Glomerular endothelial cell (primary cell): ENCODE results near the gene HOXA11. TPM values are rescaled to one million over a fixed set of nuclear protein-coding genes. Genes with fewer than 3 reads are reported as not detected.

Source experiments
- DNase-seq: peaks from one replicate; pipeline ENCODE4 v3.0.0-alpha.2; 2011; ENCODE audit warnings: low read depth, low spot score; ENCODE audit errors: extremely low read depth
- total RNA-seq: library from RNA; depleted of rRNA; stranded (reverse); fragments of >200 nt; gene quantifications from 2 replicates; pipeline ENCODE4 v1.2.3, GENCODE V29; 2015

HOXA11 gene
- total RNA-seq, 1 donor from 2014 or later: 2.0 TPM

GRCh38 chr7:27159266-27160144 is 25.5 kb downstream of the HOXA11 start:
- DNase-seq: no peak

DNA sequence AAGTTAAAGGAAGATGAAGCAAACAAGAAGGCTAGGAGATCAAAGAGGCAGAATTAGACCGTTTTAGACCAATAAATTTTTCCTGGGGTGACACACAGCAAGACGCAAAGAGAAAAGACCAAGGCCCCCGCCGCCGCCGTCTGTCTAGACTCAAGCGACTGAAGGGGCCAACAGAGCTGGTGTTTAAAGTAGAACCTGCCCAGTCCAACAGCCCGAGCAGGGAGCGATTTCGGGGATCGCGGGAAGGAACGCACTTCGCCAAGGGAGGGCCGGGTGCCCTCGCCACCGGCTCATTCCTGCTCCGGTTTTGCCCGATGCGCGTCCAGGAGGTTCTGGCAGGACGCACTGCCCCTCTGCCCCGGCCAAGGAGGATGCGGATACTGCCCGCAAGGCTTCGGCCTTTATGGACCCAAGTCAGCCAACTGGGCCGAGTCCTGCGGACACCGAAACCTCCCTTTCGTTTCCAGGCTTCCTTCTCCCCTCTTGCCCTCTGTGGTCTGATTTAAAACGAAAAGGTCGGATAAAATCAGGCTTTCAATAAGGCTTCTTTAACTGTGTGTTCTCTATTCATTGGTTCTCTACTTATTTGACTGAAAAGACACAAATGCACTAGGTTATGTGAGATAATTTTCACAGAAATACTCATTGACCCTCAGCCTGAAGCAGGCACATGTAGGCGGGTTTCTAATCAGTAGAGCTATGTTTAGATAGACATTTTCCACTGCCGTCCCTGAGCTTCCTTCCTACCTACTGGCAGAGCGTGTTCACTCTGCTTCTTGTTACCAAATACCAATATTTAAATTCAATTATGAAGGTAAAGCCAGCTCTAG is 26.4 kb downstream of the HOXA11 start:
- DNase-seq: no peak

GRCh38 chr7:27157702-27158431 is 27.2 kb downstream of the HOXA11 start:
- no peak for DNase-seq

DNA sequence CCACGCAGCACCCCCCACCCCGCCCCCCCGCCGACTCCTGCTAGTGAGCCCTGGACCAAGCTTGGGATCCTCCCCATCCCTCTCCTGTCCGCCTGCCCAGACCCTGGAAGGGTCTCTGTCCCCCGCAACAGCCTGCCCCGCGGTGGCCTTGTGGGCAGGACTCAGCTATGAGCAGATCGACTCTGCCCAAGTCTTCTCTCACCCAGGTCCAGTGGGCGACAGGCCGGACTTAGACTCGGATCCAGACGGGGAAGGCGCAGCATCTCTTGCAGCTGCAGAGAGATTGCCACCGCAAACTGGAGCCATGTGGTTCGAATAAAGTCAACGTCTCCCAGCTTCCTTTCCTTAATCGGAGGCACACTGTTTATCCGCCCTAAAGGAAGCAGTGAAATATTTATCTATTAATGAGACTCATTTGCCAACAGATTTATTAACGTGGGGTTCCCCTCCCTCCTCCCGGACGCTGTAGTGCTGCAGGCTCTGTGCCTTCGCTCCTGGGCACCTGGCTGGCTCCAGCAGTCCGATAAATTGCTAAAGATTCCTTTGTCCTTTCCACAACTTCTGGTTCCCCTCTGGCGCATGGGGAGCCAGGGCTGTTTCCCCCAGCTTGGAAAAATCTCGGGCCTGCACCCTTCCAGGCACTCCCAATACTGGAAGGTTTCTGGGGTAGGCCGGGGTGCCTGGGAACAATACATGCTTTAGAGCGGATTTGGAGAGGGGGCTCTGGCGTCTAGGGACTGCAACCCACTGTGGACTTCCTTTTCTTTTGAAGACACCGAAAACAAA is 27.9 kb downstream of the HOXA11 start:
- DNase-seq: no peak

- no peak for DNase-seq
Measured at GRCh38 chr7:27156508-27156898, 28.5 kb downstream of the HOXA11 start, which contains the start of gene HOXA7. HOXA7 (minus strand) TSS chr7:27156675; CDS start chr7:27156545, 130 bp downstream.

DNA sequence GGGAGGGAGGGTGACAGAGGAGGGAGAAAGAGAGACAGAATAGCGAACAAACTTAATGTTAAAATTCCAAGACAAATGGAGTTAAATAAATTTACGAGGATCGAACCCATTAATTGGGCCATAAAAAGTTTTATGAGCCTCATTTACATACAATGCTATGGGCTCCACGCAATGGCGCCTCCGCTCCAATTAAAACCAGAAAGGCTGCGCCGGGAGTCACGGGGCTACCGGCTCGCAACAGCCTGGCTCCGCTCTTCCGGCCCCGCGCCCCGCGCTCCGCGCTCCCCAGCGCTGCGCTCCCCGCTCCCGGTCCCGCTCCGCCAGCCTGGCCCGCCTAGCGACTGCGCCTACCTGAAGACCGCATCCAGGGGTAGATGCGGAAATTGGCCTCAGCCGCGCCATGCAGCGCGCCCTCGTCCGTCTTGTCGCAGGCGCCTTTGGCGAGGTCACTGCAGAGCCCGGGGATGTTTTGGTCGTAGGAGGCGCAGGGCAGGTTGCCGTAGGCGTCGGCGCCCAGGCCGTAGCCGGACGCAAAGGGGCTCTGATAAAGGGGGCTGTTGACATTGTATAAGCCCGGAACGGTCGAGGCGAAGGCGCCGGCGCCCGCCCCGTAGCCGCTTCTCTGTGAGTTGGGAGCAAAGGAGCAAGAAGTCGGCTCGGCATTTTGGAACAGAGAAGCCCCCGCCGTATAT is 29.1 kb downstream of the HOXA11 start:
- no peak for DNase-seq

- no peak for DNase-seq
Measured at GRCh38 chr7:27154901-27155815, 29.9 kb downstream of the HOXA11 start.

- DNase-seq: no peak
Measured at GRCh38 chr7:27154369-27154768, 30.7 kb downstream of the HOXA11 start.

DNA sequence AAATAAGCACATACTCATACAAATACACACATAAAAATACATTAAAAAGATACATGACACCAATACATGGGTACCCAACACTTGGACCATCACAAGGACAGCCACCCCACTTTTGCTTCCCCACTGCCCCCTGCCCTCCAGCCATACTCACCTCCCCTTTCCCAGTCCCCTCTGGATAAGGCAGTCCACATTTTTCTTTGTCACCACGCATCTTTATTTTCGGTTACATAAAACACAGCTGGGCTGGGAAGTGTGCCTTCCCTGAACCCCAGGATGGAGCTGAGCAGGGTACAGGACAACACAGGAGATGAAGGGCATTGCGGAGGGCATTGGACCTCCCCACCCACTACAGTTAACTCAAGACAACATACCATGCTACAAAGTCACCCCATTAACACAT is 31.5 kb downstream of the HOXA11 start:
- DNase-seq: no peak

DNA sequence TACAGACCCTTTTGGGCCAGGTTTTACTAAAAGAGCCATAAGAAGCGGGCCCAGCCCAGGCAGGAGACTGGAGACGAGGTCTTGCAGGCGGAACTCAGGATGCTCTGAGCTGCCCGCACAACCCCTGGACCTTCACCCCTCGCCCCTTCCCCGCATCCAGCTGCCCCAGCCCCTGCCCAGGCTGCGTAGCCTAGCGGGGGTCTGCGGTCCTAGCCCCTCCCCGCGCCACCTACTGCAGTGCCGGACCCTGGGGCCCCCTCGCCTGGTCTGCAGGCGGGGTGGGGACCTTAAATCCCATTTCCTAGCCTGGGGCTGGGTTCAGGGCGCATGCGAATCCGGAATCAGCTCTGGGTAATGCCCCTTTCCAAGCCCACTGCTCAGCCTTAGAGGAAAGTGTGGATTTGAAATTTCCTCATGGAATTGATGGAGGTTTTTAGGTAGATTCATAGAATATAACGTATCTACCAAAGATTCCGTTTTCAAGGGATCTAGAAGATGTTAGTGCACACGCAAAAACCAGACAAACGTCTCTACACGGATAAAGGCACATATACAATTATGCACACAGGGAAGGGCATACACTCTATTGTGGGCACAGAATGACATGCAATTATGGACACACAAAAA is 32.1 kb downstream of the HOXA11 start:
- DNase-seq: no peak

DNA sequence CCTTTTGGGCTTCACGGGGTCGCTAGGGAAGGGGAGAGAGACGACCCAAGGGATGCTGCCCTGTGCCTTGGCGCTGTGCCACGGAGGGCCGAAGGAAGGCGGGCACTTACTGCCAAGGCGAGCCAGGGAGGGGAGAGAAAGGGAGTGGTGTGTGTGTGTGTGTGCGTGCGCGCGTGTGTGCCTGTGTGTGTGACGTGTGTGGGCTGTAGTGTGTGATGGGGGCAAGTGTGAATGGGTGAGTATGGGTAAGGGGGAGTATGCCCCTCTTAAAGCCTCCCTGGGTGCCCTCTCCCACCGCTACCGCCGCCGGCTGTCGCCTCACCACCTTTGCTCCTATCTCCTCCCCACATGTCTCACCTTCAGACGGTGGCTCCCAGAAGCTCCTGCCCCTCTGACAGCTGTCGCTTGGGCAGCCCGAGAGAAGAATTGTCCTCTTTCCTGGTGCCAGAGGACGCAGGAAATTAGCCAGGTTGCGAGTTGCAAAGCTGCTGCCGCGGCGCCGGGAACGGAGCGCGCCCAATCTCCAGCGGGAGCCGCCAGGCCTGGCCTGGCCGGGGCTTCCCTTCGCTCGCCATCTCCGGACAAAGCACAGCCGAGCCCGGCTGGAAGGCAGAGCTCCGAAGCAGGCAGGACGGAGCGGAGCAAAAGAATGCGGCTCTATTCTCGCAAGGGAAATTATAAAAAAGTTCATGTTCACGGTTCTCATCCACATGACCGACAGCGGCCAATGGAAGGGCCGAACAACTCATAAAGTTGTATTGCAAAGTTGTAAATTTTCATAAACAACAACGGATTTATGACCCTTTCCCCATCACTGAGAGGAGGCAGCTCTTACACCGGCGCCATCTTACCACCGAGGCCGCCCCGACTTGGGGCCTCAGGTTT is 32.9 kb downstream of the HOXA11 start, which contains the start of gene HOXA3:
TSS of gene HOXA3 (minus strand) at position 653 of the 885 bp plus-strand sequence. CDS start 41,943 bp downstream, outside the sequence.
- no peak for DNase-seq

- DNase-seq: no peak
Measured at GRCh38 chr7:27151341-27151930, 33.6 kb downstream of the HOXA11 start.

- no peak for DNase-seq
Measured at GRCh38 chr7:27150568-27151340, 34.3 kb downstream of the HOXA11 start.

GRCh38 chr7:27149842-27150567 is 35.0 kb downstream of the HOXA11 start:
- DNase-seq: no peak
